ENCODE data around the gene KREMEN1.

DNA sequence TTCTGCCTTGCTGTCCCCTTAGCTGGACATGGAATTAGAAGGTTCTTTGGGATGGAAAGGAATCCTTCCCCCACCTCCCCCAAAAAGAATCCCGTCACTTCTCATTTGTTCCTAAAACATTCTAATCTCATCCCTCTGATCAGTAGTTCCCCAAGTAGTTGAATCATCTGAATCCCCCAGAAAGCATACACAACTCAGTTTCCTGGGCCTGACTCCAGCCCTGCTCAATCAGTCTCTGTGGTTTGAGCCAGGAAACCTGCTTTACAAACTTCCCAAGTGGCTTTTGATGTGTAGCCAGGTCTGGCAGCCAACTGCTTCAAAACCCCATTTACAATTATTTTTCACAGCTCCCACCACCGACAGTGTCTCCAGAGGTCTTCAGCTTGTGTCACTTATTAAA, 31.4 kb upstream of the KREMEN1 start:
- TF ChIP-seq, protein P1, sequence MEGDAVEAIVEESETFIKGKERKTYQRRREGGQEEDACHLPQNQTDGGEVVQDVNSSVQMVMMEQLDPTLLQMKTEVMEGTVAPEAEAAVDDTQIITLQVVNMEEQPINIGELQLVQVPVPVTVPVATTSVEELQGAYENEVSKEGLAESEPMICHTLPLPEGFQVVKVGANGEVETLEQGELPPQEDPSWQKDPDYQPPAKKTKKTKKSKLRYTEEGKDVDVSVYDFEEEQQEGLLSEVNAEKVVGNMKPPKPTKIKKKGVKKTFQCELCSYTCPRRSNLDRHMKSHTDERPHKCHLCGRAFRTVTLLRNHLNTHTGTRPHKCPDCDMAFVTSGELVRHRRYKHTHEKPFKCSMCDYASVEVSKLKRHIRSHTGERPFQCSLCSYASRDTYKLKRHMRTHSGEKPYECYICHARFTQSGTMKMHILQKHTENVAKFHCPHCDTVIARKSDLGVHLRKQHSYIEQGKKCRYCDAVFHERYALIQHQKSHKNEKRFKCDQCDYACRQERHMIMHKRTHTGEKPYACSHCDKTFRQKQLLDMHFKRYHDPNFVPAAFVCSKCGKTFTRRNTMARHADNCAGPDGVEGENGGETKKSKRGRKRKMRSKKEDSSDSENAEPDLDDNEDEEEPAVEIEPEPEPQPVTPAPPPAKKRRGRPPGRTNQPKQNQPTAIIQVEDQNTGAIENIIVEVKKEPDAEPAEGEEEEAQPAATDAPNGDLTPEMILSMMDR (IDR thresholded peaks at IDR 0.05): no peak
- TF ChIP-seq POLR2AphosphoS5 (IDR thresholded peaks at IDR 0.05; ENCODE audit: insufficient read depth in 1 of 2, low read depth in 1 of 2): no peak
